Suprapubic skin (tissue), 3 donors: ENCODE data around the gene TPRN.

ENCODE experiments used
- CTCF ChIP-seq, 2 donors: fragments of 200-600 bp in 1 of 2; fragments of 450-650 bp in 1 of 2; sonication (generic) in 1 of 2; IDR thresholded peaks; one replicate each; pipeline ENCODE4 v1.5.1; 2016 to 2019; ENCODE audit warnings: antibody characterized with exemption in 2 of 2, mild to moderate bottlenecking in 1 of 2, moderate library complexity in 1 of 2
- EP300 ChIP-seq: sonication (generic); formaldehyde crosslinking; IDR thresholded peaks from one replicate; pipeline ENCODE4 v1.6.1; 2017; ENCODE audit warnings: antibody characterized with exemption

- TF ChIP-seq EP300 = no peak
- no peak for TF ChIP-seq CTCF (IDR thresholded peaks at IDR 0.05)
These were observed 22.2 kb downstream of the TPRN start for GRCh38 chr9:137178201-137178938.
